ENCODE results near the gene CDKN2C. TPM values are rescaled to one million over a fixed set of nuclear protein-coding genes. Genes with fewer than 3 reads are reported as not detected.
"Not testable (repeated sequence)": the region's sequence is repeated elsewhere in the genome, so short reads cannot be mapped to it uniquely, and the experiment has no call there.

Gene CDKN2C
- total RNA-seq = 10 to 100 TPM; 43.6 to 56.5 TPM

GRCh38 chr1:50969611-50970508, at the start of gene CDKN2C:
Gene CDKN2C (plus strand): TSS chr1:50970245. CDS start chr1:50970369, 124 bp downstream.
- peaks cover 26% of the 10 kb centered on the region for H3K4me1 Mint-ChIP-seq
- ATAC-seq (peak; percentile 31), DNase-seq (peak; percentile 79)
- H3K36me3 Mint-ChIP-seq = peaks cover 27% of the 10 kb centered on the region
- H3K27me3 Mint-ChIP-seq = peaks cover 41% of the 10 kb centered on the region
- H3K9me3 Mint-ChIP-seq (ENCODE audit: low read depth) = no peaks in the 10 kb centered on the region
- CTCF ChIA-PET = interaction anchor here (0.8 to 4.3 kb wide), 6 partner anchors 8 to 266 kb away, joined by 3 to 42 read pairs (median 14); partner anchors contain the start of genes FAF1 and RNF11
- peak within 1 kb of the TSS; percentile 97 for H3K4me3 Mint-ChIP-seq
- H3K27ac Mint-ChIP-seq = peak within 1 kb of the TSS; percentile 97

GRCh38 chr1:50920409-50920808, 49.6 kb upstream of the CDKN2C start:
- H3K36me3 Mint-ChIP-seq = peaks cover 30% of the 10 kb centered on the region
- CTCF ChIA-PET = interaction anchor here (1.2 kb wide), 1 partner anchor 9 kb away, joined by 3 read pairs; no protein-coding TSS in a partner anchor
- no peaks in the 10 kb centered on the region for H3K27me3 Mint-ChIP-seq
- H3K9me3 Mint-ChIP-seq (ENCODE audit: low read depth) = peaks cover 14% of the 10 kb centered on the region
- DNase-seq (no peak), ATAC-seq (no peak)
- H3K27ac Mint-ChIP-seq = no peak overlapping the region
- no peak overlapping the region for H3K4me3 Mint-ChIP-seq
- H3K4me1 Mint-ChIP-seq = peaks cover 3% of the 10 kb centered on the region

GRCh38 chr1:50921029-50921428, 49.0 kb upstream of the CDKN2C start:
- Mint-ChIP-seq H3K4me3 (no peak overlapping the region), H3K27me3 (no peaks in the 10 kb centered on the region), H3K9me3 (ENCODE audit: low read depth) (peaks cover 14% of the 10 kb centered on the region), H3K4me1 (peaks cover 3% of the 10 kb centered on the region), H3K27ac (no peak overlapping the region), H3K36me3 (peaks cover 28% of the 10 kb centered on the region)
- CTCF ChIA-PET = interaction anchor here (1.2 to 1.9 kb wide), 2 partner anchors 8 to 48 kb away, joined by 3 to 5 read pairs; no protein-coding TSS in a partner anchor
- DNase-seq (no peak), ATAC-seq (no peak)

- Mint-ChIP-seq H3K27me3 (no peaks in the 10 kb centered on the region), H3K9me3 (ENCODE audit: low read depth) (peaks cover 14% of the 10 kb centered on the region), H3K4me3 (no peak overlapping the region), H3K27ac (no peak overlapping the region), H3K36me3 (peaks cover 34% of the 10 kb centered on the region), H3K4me1 (peaks cover 3% of the 10 kb centered on the region)
- CTCF ChIA-PET = interaction anchor here (0.8 kb wide), 1 partner anchor 265 kb away, joined by 3 read pairs; no protein-coding TSS in a partner anchor
- no peak for ATAC-seq
- no peak for DNase-seq
Observed at GRCh38 chr1:50923564-50923963, 46.5 kb upstream of the CDKN2C start.

- Mint-ChIP-seq H3K9me3 (ENCODE audit: low read depth) (no peaks in the 10 kb centered on the region), H3K4me3 (no peak overlapping the region), H3K27ac (no peak overlapping the region), H3K36me3 (peaks cover 6% of the 10 kb centered on the region), H3K27me3 (no peaks in the 10 kb centered on the region), H3K4me1 (peaks cover 16% of the 10 kb centered on the region)
- no peak for DNase-seq
- no peak for ATAC-seq
- CTCF ChIA-PET = interaction anchor here (0.7 to 2.6 kb wide), 20 partner anchors 9 to 367 kb away, joined by 3 to 22 read pairs (median 4); partner anchors contain the start of genes CDKN2C and FAF1
Observed at GRCh38 chr1:50929376-50929958, 40.6 kb upstream of the CDKN2C start.

- H3K27me3 Mint-ChIP-seq = no peaks in the 10 kb centered on the region
Observed at GRCh38 chr1:50930193-50930592, 39.9 kb upstream of the CDKN2C start.

GRCh38 chr1:50930965-50931737, 38.9 kb upstream of the CDKN2C start:
- CTCF ChIA-PET = interaction anchor here (1.4 to 2.6 kb wide), 3 partner anchors 19 to 366 kb away, joined by 3 to 22 read pairs (median 7); partner anchors contain the start of gene CDKN2C

More at GRCh38 chr1:50930193-50930592, 39.9 kb upstream of the CDKN2C start:
- ATAC-seq (peak; percentile 73), DNase-seq (no peak)
- Mint-ChIP-seq H3K4me3 (no peak overlapping the region), H3K36me3 (peaks cover 5% of the 10 kb centered on the region), H3K27ac (no peak overlapping the region), H3K9me3 (ENCODE audit: low read depth) (no peaks in the 10 kb centered on the region), H3K4me1 (peaks cover 16% of the 10 kb centered on the region)
- CTCF ChIA-PET = interaction anchor here (1.1 to 2.6 kb wide), 15 partner anchors 9 to 367 kb away, joined by 3 to 22 read pairs (median 5); partner anchors contain the start of genes CDKN2C and FAF1

GRCh38 chr1:50932043-50932442, 38.0 kb upstream of the CDKN2C start:
- H3K9me3 Mint-ChIP-seq (ENCODE audit: low read depth); CTCF ChIA-PET; DNase-seq; H3K36me3 Mint-ChIP-seq; ATAC-seq; H3K4me3 Mint-ChIP-seq; H3K27ac Mint-ChIP-seq; H3K27me3 Mint-ChIP-seq: not testable (repeated sequence)
- peaks cover 16% of the 10 kb centered on the region for H3K4me1 Mint-ChIP-seq

More at GRCh38 chr1:50930965-50931737, 38.9 kb upstream of the CDKN2C start:
- no peak overlapping the region for H3K4me3 Mint-ChIP-seq
- no peak overlapping the region for H3K27ac Mint-ChIP-seq
- no peaks in the 10 kb centered on the region for H3K9me3 Mint-ChIP-seq (ENCODE audit: low read depth)
- ATAC-seq = no peak
- H3K36me3 Mint-ChIP-seq = peaks cover 5% of the 10 kb centered on the region
- DNase-seq = no peak
- H3K4me1 Mint-ChIP-seq = peaks cover 16% of the 10 kb centered on the region
- H3K27me3 Mint-ChIP-seq = no peaks in the 10 kb centered on the region

GRCh38 chr1:50933770-50934169, 36.3 kb upstream of the CDKN2C start:
- ATAC-seq; H3K4me3 Mint-ChIP-seq; H3K27ac Mint-ChIP-seq; H3K27me3 Mint-ChIP-seq; CTCF ChIA-PET; H3K9me3 Mint-ChIP-seq (ENCODE audit: low read depth); DNase-seq; H3K36me3 Mint-ChIP-seq: not testable (repeated sequence)
- H3K4me1 Mint-ChIP-seq = peaks cover 16% of the 10 kb centered on the region

- peaks cover 16% of the 10 kb centered on the region for H3K4me1 Mint-ChIP-seq
- no peak overlapping the region for H3K4me3 Mint-ChIP-seq
- CTCF ChIA-PET = no interaction called here
Observed at GRCh38 chr1:50934838-50935237, 35.2 kb upstream of the CDKN2C start.

GRCh38 chr1:50935276-50935675, 34.8 kb upstream of the CDKN2C start:
- H3K9me3 Mint-ChIP-seq (ENCODE audit: low read depth); H3K36me3 Mint-ChIP-seq; H3K4me3 Mint-ChIP-seq; ATAC-seq; H3K27me3 Mint-ChIP-seq; DNase-seq; H3K27ac Mint-ChIP-seq: not testable (repeated sequence)
- CTCF ChIA-PET = interaction anchor here (0.9 kb wide), 2 partner anchors 13 to 109 kb away, joined by 3 to 4 read pairs; no protein-coding TSS in a partner anchor
- peaks cover 11% of the 10 kb centered on the region for H3K4me1 Mint-ChIP-seq

More at GRCh38 chr1:50934838-50935237, 35.2 kb upstream of the CDKN2C start:
- Mint-ChIP-seq H3K27me3 (no peaks in the 10 kb centered on the region), H3K27ac (no peak overlapping the region), H3K36me3 (no peaks in the 10 kb centered on the region), H3K9me3 (ENCODE audit: low read depth) (no peaks in the 10 kb centered on the region)
- DNase-seq (no peak), ATAC-seq (no peak)

- H3K36me3 Mint-ChIP-seq = peaks cover 2% of the 10 kb centered on the region
- no peak overlapping the region for H3K27ac Mint-ChIP-seq
- no peak for ATAC-seq
Observed at GRCh38 chr1:50936321-50936720, 33.7 kb upstream of the CDKN2C start.

More at GRCh38 chr1:50936321-50936720, 33.7 kb upstream of the CDKN2C start:
- Mint-ChIP-seq H3K27me3 (no peaks in the 10 kb centered on the region), H3K9me3 (ENCODE audit: low read depth) (no peaks in the 10 kb centered on the region), H3K4me3 (no peak overlapping the region), H3K4me1 (peaks cover 4% of the 10 kb centered on the region)
- CTCF ChIA-PET = interaction anchor here (0.9 to 1.1 kb wide), 2 partner anchors 108 to 256 kb away, joined by 3 read pairs; no protein-coding TSS in a partner anchor
- DNase-seq = no peak

Data from activated CD8-positive, alpha-beta memory T cell treated with anti-CD3 and anti-CD28 coated beads, Interleukin-2, amount 10 ng/mL, durations not matched to agents 7 days and 5 days (primary cell).